Immature natural killer cell (primary cell): ENCODE results near the gene CYP2S1. TPM values are rescaled to one million over a fixed set of nuclear protein-coding genes. Genes with fewer than 3 reads are reported as not detected.
"Not testable (repeated sequence)": the region's sequence is repeated elsewhere in the genome, so short reads cannot be mapped to it uniquely, and the experiment has no call there.

Source experiments
- DNase-seq, 3 donors: peaks; one replicate each; pipeline ENCODE4 v3.0.0; 2022; ENCODE audit warnings: mixed read lengths in 1 of 3
- H3K27ac Mint-ChIP-seq, 6 donors: one replicate each; pipeline ENCODE4 v1.8.0; 2020; ENCODE audit warnings: mixed read lengths in 6 of 6, mild to moderate bottlenecking in 5 of 6, inconsistent platforms in 4 of 6, moderate library complexity in 3 of 6
- H3K27me3 Mint-ChIP-seq, 3 donors: one replicate each; pipeline ENCODE4 v1.8.0; 2020 to 2021; ENCODE audit warnings: low read depth in 3 of 3, mild to moderate bottlenecking in 3 of 3, mixed read lengths in 3 of 3, moderate library complexity in 3 of 3, inconsistent platforms in 1 of 3
- H3K36me3 Mint-ChIP-seq, 3 donors: one replicate each; pipeline ENCODE4 v1.8.0; 2020; ENCODE audit warnings: mixed read lengths in 3 of 3, inconsistent platforms in 2 of 3, mild to moderate bottlenecking in 2 of 3
- H3K4me1 Mint-ChIP-seq, 2 donors: one replicate each; pipeline ENCODE4 v1.8.0; 2020; ENCODE audit warnings: inconsistent platforms in 2 of 2, mild to moderate bottlenecking in 2 of 2, mixed read lengths in 2 of 2, moderate library complexity in 1 of 2
- H3K4me3 Mint-ChIP-seq, 5 donors: one replicate each; pipeline ENCODE4 v1.8.0; 2020; ENCODE audit warnings: mild to moderate bottlenecking in 5 of 5, mixed read lengths in 5 of 5, inconsistent platforms in 3 of 5, moderate library complexity in 3 of 5
- H3K9me3 Mint-ChIP-seq, 6 donors: one replicate each; pipeline ENCODE4 v1.8.0; 2020; ENCODE audit warnings: mild to moderate bottlenecking in 6 of 6, mixed read lengths in 6 of 6, inconsistent platforms in 4 of 6, moderate library complexity in 3 of 6
- polyA plus RNA-seq, 3 donors: library from polyadenylated mRNA; unstranded; fragments of 300-500 nt; fragmentation: Illumina TruSeq; gene quantifications; one replicate each; pipeline ENCODE4 v1.2.3, GENCODE V29; 2021

Gene CYP2S1
- polyA plus RNA-seq, 3 donors from 2014 or later: 0.17 to 1.4 TPM; not detected in 1

DNA sequence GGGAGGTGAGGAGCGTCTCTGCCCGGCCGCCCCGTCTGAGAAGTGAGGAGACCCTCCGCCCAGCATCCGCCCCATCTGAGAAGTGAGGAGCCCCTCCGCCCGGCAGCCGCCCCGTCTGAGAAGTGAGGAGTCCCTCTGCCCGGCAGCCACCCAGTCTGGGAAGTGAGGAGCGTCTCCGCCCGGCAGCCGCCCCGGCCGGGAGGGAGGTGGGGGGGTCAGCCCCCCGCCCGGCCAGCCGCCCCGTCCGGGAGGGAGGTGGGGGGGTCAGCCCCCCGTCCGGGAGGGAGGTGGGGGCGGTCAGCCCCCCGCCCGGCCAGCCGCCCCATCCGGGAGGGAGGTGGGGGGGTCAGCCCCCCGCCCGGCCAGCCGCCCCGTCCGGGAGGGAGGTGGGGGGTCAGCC, 12.8 kb upstream of the CYP2S1 start:
- not testable (repeated sequence) for H3K27me3 Mint-ChIP-seq, DNase-seq, H3K36me3 Mint-ChIP-seq, H3K27ac Mint-ChIP-seq, H3K4me1 Mint-ChIP-seq, H3K4me3 Mint-ChIP-seq, H3K9me3 Mint-ChIP-seq

DNA sequence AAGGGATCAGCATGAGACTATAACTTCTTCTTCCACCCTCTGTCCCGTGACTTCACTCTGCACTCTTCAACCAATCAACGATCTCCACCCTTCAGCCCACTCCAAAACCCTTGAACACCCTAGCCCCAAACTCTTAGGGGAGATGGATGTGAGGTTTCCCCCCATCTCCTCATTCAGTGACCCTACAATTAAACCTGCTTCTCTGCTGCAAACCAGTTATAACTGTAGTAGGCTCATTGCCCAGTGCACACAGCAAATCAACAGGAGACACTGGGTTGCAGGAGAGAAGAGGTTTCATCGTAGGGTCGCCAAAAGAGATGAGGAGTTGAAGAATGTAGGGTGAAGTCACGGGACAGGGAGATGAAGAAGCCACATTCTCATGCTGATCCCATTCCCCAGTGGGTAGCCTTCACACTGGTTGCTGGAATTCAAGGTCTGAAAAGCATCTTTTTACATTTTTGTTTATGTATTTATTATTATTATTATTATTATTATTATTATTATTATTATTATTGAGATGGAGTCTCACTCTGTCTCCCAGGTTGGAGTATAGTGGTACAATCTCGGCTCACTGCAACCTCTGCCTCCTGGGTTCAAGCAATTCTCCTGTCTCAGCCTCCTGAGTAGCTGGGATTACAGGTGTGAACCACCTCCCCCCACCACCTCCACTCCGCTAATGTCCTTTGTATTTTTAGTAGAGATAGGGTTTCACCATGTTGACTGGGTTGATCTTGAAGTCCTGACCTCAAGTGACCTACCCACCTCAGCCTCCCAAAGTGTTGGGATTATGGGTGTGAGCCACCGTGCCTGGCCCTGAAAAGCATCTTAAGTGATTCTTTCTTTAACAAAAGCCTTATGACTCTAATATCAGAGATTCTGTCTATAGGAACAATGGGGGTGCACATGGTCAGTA, 5.8 kb upstream of the CYP2S1 start:
- peaks cover 0 to 1% (median 0%) of the 10 kb centered on the region in 6 donors for H3K9me3 Mint-ChIP-seq
- DNase-seq: no peak
- no peaks in the 10 kb centered on the region for H3K36me3 Mint-ChIP-seq
- H3K27ac Mint-ChIP-seq: no peak overlapping the region
- no peaks in the 10 kb centered on the region for H3K4me1 Mint-ChIP-seq
- H3K27me3 Mint-ChIP-seq: peaks cover 6 to 12% (median 7%) of the 10 kb centered on the region in 3 donors
- H3K4me3 Mint-ChIP-seq: no peak overlapping the region

DNA sequence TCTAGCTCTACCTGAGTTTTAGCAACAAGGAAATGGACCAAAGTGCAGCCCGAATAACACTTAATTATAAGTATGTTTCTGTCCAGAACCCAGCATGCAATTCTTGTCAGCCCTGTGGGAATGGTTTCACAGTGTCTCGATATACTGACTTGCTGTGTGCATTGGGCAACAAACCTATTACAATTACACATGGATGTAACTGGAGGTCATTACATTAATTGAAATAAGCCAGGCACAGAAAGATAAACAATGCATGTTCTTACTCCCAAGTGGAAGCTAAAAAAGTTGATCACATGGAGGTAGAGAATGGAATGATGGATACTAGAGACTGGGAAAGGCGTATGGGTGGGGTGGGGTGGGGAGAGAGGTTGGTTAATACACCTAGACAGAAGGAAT, 5.1 kb upstream of the CYP2S1 start:
- Mint-ChIP-seq H3K4me1 (peaks cover 0 to 2% of the 10 kb centered on the region in 2 donors), H3K9me3 (peaks cover 0 to 1% (median 0%) of the 10 kb centered on the region in 6 donors), H3K27ac (no peak overlapping the region), H3K27me3 (peaks cover 6 to 17% (median 10%) of the 10 kb centered on the region in 3 donors), H3K4me3 (no peak overlapping the region), H3K36me3 (no peaks in the 10 kb centered on the region)
- DNase-seq: no peak

DNA sequence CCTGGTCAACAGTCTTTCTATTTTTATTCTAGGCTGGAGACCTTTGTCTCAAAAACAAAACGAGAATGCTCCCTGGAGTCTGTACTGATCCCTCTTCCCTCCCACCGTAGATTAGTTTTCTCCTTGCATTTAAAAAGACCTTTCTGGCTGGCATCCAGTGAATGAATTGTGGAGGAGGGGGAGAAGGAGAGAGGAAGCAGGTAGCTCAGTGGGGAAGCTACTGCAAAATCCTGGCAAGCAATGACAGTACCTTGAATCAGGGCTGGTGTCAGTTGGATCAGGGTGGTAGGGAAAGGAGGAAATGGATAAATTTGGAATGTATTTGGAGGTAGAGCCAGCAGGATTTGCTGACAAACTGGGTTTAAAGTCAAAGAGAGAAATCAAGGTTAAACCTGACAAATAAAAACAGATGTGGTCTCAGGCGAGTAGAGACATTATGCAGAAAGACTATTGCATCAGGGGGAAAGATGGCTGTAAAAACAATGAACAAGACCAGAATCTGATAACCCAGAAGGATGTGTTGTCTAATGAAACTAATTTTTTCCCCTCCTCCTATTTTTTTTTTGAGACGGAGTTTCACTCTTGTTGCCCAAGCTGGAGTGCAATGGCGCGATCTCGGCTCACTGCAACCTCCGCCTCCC, 3.5 kb upstream of the CYP2S1 start:
- no peaks in the 10 kb centered on the region for H3K9me3 Mint-ChIP-seq
- H3K27me3 Mint-ChIP-seq: peaks cover 7 to 18% (median 10%) of the 10 kb centered on the region in 3 donors
- no peak overlapping the region for H3K27ac Mint-ChIP-seq
- H3K4me1 Mint-ChIP-seq: peaks cover 0 to 2% of the 10 kb centered on the region in 2 donors
- no peaks in the 10 kb centered on the region for H3K36me3 Mint-ChIP-seq
- DNase-seq: no peak
- no peak overlapping the region for H3K4me3 Mint-ChIP-seq

DNA sequence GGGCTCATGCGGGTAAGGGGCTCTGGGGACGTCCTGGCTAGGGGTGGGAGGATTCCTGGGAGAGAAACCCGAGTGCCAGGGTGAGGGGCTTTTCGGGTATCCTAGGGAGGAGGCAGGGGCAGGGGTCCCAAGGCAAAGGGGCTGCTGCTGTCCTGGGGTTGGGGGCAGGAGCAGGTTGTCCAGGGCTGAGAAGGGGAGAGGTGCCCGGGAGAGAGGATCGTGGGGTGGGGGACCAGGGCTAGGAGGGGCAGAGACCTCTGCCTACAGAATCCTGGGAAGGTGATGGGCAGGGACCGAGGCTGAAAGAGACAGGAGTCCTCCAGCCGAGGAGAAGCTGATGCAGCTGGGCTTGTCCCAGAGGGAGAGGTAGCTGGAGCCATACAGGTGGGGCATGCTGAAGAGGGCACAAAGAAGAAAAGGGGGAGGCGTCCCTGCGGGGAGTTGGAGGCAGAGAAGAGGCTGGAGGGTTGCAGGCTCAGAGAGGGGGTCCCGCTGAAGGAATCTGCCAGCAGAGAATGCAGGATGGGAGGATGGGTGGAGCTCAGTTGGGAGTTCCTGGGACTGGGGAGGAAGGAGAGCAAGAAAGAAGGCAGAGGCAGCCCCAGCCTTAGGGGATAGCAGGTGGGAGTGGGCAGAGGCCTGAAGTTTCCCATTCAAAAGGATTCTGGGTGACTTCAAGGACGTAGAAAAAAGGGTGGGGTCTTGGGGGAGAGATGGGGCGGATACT, 574 bp downstream of the CYP2S1 start:
- H3K4me3 Mint-ChIP-seq: no peak overlapping the region
- H3K4me1 Mint-ChIP-seq: peaks cover 0 to 2% of the 10 kb centered on the region in 2 donors
- H3K36me3 Mint-ChIP-seq: no peaks in the 10 kb centered on the region
- no peak for DNase-seq
- peak overlapping the region in 1 of 6 donors; percentile 76 for H3K27ac Mint-ChIP-seq
- no peaks in the 10 kb centered on the region for H3K9me3 Mint-ChIP-seq
- H3K27me3 Mint-ChIP-seq: peaks cover 9 to 23% (median 12%) of the 10 kb centered on the region in 3 donors

DNA sequence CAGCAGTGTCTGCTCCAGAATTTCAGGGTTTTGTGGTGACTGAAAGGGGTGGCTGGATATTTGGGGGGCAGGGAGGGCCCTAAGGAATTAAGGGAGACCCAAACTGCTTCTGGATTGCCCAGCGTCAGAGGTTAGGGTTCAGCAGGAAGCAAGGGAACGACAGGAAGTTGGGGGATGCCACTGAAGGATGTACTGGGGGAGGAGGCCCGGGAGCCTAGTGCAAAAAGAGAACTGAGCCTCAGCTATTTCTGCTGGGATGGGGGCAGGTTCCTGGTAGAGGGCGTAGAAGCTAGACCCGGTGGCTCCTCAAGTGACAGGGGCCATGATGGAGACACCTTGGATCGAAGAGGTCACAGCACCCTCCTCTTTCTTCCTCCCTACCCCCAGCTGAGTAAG, 1.1 kb downstream of the CYP2S1 start:
- peaks cover 0 to 2% of the 10 kb centered on the region in 2 donors for H3K4me1 Mint-ChIP-seq
- no peak overlapping the region for H3K4me3 Mint-ChIP-seq
- H3K36me3 Mint-ChIP-seq: no peaks in the 10 kb centered on the region
- H3K27me3 Mint-ChIP-seq: peaks cover 9 to 23% (median 12%) of the 10 kb centered on the region in 3 donors
- no peak for DNase-seq
- no peak overlapping the region for H3K27ac Mint-ChIP-seq
- H3K9me3 Mint-ChIP-seq: no peaks in the 10 kb centered on the region

DNA sequence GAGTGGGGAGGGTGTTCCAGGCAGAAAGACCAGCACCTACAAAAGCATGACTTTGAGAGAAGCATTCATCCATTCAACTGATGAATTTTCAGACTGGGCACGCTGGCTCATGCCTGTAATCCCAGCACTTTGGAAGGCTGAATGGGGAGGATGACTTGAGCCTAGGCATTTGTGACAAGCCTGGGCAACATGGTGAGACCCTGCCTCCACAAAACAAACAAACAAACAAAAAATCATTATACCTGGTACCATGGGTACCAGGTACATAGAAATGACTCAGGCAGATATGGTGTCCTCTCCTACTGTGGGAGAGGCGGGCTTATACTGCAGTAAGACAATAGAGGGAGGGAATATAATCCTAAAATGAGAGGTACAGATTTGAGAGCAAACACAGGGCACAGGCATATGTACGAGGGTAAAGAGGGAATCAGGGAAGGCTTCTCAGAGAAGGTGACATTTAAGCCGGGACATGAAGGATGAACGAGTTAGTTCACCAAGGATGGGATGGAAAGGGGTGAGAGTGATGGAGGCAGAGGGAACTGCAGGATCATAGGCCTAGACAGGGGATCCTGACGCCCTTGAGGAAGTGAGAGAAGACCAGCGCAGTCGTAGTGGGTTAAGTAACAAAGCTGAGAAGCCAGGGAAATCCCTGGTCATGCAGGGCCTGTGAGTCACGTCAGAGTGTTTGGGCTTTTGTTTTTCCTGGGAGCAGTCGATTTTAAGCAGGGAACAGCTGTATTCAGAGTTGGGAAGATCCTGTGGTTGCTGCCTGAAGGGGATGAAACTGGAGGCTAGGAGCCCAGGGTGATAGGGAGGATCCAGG, 2.9 kb downstream of the CYP2S1 start:
- peaks cover 0 to 2% of the 10 kb centered on the region in 2 donors for H3K4me1 Mint-ChIP-seq
- H3K27ac Mint-ChIP-seq: peak overlapping the region in 1 of 6 donors; percentile 0
- no peaks in the 10 kb centered on the region for H3K9me3 Mint-ChIP-seq
- no peak overlapping the region for H3K4me3 Mint-ChIP-seq
- H3K36me3 Mint-ChIP-seq: no peaks in the 10 kb centered on the region
- no peak for DNase-seq
- peaks cover 9 to 18% (median 14%) of the 10 kb centered on the region in 3 donors for H3K27me3 Mint-ChIP-seq

DNA sequence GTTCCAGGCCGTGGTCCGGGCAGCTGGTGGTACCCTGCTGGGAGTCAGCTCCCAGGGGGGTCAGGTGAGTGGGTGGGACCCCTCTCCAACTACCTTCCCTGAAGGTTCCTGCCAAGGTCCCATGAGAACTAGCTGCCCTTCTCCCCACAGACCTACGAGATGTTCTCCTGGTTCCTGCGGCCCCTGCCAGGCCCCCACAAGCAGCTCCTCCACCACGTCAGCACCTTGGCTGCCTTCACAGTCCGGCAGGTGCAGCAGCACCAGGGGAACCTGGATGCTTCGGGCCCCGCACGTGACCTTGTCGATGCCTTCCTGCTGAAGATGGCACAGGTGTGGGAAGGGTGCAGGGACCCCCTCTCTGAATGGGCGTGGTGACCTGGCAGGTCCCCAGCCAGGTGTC, 5.5 kb downstream of the CYP2S1 start:
- Mint-ChIP-seq H3K9me3 (no peaks in the 10 kb centered on the region), H3K4me1 (no peaks in the 10 kb centered on the region), H3K27me3 (peaks cover 0 to 12% (median 9%) of the 10 kb centered on the region in 3 donors), H3K4me3 (no peak overlapping the region), H3K36me3 (no peaks in the 10 kb centered on the region), H3K27ac (no peak overlapping the region)
- no peak for DNase-seq

DNA sequence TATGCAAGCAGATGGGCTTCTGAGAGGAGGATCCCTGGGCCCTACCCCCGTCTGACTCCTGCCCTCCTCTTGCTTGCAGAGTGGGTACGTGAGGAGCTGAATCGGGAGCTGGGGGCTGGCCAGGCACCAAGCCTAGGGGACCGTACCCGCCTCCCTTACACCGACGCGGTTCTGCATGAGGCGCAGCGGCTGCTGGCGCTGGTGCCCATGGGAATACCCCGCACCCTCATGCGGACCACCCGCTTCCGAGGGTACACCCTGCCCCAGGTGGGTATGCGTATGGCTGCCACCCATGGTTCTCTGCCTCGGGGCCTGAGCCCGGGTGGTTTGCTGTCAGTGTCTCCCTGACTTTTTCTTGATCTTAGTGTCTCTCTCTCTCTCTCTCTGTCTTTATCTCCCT, 10.4 kb downstream of the CYP2S1 start:
- no peaks in the 10 kb centered on the region for H3K9me3 Mint-ChIP-seq
- no peak overlapping the region for H3K4me3 Mint-ChIP-seq
- H3K27ac Mint-ChIP-seq: peak overlapping the region in 1 of 6 donors; percentile 56
- H3K4me1 Mint-ChIP-seq: peaks cover 0 to 4% of the 10 kb centered on the region in 2 donors
- H3K36me3 Mint-ChIP-seq: no peaks in the 10 kb centered on the region
- no peak for DNase-seq
- H3K27me3 Mint-ChIP-seq: peaks cover 3 to 11% (median 6%) of the 10 kb centered on the region in 3 donors

DNA sequence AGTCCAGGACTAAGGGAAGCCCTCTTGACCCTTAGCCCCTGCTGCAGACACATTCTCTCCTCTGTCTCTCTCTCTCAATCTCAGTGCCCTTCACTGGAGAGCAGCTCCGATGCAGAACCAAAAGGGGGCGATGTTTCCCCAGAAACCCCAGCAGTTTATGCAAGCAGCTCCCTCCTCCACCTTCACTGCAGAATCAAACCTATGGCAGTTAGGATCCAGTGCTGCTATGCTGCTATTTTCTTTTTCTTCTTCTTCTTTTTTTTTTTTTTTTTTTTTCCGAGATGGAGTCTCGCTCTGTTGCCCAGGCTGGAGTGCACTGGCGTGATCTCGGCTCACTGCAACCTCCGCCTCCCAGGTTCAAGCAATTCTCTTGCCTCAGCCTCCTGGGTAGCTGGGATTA, 11.3 kb downstream of the CYP2S1 start:
- not testable (repeated sequence) for H3K36me3 Mint-ChIP-seq, H3K4me1 Mint-ChIP-seq, H3K9me3 Mint-ChIP-seq, H3K4me3 Mint-ChIP-seq, H3K27me3 Mint-ChIP-seq
- peak overlapping the region; percentile 0 to 89 (median 80) for H3K27ac Mint-ChIP-seq
- DNase-seq: peak; percentile 78 to 83 (median 82)

DNA sequence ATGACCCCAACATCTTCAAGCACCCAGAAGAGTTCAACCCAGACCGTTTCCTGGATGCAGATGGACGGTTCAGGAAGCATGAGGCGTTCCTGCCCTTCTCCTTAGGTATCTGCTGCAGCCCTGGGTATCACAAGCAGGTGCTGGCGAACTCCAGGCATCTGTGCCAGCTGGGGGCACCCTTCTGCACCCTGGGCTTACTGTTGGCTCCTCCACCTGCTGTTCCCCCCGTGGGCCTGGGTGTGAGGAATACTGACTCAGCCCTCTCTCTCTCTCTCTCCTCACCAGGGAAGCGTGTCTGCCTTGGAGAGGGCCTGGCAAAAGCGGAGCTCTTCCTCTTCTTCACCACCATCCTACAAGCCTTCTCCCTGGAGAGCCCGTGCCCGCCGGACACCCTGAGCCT, 13.0 kb downstream of the CYP2S1 start:
- no peak overlapping the region for H3K4me3 Mint-ChIP-seq
- peaks cover 0 to 4% of the 10 kb centered on the region in 2 donors for H3K4me1 Mint-ChIP-seq
- H3K27me3 Mint-ChIP-seq: peaks cover 3 to 6% (median 6%) of the 10 kb centered on the region in 3 donors
- peak overlapping the region in 2 of 6 donors; percentile 10 to 72 for H3K27ac Mint-ChIP-seq
- no peaks in the 10 kb centered on the region for H3K36me3 Mint-ChIP-seq
- no peak for DNase-seq
- H3K9me3 Mint-ChIP-seq: no peaks in the 10 kb centered on the region

DNA sequence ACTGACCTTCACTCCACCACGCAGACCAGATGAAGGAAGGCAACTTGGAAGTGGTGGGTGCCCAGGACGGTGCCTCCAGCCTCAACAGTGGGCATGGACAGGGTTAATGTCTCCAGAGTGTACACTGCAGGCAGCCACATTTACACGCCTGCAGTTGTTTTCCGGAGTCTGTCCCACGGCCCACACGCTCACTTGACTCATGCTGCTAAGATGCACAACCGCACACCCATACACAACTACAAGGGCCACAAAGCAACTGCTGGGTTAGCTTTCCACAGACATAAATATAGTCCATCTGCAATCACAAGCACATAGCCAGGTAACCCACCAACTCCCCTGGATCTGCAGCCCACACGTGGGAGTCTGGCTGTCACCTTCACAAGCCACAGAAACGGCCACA, 13.4 kb downstream of the CYP2S1 start:
- Mint-ChIP-seq H3K27ac (peak overlapping the region in 1 of 6 donors; percentile 72), H3K4me3 (no peak overlapping the region), H3K9me3 (no peaks in the 10 kb centered on the region), H3K27me3 (peaks cover 3 to 6% (median 6%) of the 10 kb centered on the region in 3 donors), H3K36me3 (no peaks in the 10 kb centered on the region), H3K4me1 (peaks cover 0 to 4% of the 10 kb centered on the region in 2 donors)
- DNase-seq: no peak
